ENCODE data around the gene UXT.

DNA sequence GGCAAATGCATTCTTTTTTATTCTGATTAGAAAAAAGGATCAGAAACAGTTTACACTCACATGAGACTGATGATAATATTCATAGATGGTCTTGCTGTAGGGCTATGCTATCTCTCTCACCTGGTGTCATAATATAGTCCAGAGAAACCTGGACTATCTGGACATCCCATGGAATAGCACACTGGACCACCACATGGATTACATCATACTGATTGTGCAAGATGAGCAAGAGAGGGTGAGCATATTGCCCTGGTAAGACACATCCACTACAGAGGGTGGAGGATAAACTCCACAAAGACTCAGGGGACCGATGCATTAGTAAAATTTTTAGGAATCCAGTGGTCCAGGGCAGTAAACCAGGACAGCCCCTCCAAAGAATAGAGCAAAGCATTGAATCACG lies 47.5 kb downstream of the UXT start:
- TF ChIP-seq, protein P1, sequence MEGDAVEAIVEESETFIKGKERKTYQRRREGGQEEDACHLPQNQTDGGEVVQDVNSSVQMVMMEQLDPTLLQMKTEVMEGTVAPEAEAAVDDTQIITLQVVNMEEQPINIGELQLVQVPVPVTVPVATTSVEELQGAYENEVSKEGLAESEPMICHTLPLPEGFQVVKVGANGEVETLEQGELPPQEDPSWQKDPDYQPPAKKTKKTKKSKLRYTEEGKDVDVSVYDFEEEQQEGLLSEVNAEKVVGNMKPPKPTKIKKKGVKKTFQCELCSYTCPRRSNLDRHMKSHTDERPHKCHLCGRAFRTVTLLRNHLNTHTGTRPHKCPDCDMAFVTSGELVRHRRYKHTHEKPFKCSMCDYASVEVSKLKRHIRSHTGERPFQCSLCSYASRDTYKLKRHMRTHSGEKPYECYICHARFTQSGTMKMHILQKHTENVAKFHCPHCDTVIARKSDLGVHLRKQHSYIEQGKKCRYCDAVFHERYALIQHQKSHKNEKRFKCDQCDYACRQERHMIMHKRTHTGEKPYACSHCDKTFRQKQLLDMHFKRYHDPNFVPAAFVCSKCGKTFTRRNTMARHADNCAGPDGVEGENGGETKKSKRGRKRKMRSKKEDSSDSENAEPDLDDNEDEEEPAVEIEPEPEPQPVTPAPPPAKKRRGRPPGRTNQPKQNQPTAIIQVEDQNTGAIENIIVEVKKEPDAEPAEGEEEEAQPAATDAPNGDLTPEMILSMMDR (IDR thresholded peaks at IDR 0.05) = no peak
- no peak for TF ChIP-seq POLR2A (IDR thresholded peaks at IDR 0.05)
